A673 (cell line): ENCODE measurements around the gene ADAMTS1.

Experiments used
- EZH2 ChIP-seq: fragments of 200-600 bp; sonication (generic); IDR thresholded peaks from 2 replicates; pipeline ENCODE4 v1.6.1; 2017; ENCODE audit warnings: borderline replicate concordance, low read depth, mild to moderate bottlenecking, mixed read lengths, antibody characterized with exemption, low read length; ENCODE audit not compliant: poor library complexity, severe bottlenecking
- TF ChIP-seq, protein P1 (sequence below): fragments of 300-800, 200-600 bp; sonication (generic); conservative IDR thresholded peaks from 2 replicates; pipeline ENCODE4 v1.5.1; 2017; ENCODE audit warnings: low read depth, mild to moderate bottlenecking, antibody characterized with exemption, low read length, moderate library complexity, mixed read lengths

DNA sequence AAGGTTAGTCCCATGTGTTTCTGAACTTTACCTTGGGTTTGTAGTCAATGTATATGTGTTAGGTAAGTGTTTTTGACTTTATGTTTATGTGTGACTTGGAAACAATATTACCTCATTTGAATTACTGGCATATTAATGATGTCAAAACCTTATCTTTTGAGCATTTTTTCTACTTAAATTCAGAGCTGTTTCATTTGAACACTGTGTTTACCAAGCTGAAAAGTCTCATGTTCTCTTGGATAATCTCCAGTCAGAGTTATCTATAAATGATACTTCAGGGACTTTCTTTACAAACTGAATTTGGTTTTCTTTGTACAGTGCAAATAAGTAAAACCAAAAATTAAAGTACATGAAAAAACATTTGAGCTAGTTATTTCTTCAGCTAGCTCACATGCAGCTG, 30.0 kb downstream of the ADAMTS1 start:
- TF ChIP-seq, protein P1, sequence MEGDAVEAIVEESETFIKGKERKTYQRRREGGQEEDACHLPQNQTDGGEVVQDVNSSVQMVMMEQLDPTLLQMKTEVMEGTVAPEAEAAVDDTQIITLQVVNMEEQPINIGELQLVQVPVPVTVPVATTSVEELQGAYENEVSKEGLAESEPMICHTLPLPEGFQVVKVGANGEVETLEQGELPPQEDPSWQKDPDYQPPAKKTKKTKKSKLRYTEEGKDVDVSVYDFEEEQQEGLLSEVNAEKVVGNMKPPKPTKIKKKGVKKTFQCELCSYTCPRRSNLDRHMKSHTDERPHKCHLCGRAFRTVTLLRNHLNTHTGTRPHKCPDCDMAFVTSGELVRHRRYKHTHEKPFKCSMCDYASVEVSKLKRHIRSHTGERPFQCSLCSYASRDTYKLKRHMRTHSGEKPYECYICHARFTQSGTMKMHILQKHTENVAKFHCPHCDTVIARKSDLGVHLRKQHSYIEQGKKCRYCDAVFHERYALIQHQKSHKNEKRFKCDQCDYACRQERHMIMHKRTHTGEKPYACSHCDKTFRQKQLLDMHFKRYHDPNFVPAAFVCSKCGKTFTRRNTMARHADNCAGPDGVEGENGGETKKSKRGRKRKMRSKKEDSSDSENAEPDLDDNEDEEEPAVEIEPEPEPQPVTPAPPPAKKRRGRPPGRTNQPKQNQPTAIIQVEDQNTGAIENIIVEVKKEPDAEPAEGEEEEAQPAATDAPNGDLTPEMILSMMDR: no peak
- TF ChIP-seq EZH2: no peak
